Measurements from ENCODE around the gene FNTB. TPM values are rescaled to one million over a fixed set of nuclear protein-coding genes. Genes with fewer than 3 reads are reported as not detected.

FNTB gene
- total and polyA plus RNA-seq, 2 experiments from 2014 or later = 8.6 to 12.5 TPM

- DNase-seq (ENCODE audit: low spot score) = no peak
- H4K20me1 ChIP-seq (replicated peaks; ENCODE audit: insufficient read depth) = no peaks in the 10 kb centered on the region
- Mint-ChIP-seq H3K27ac (peak overlapping the region; percentile 80; the same call in 1 of the 2 replicates), H3K36me3 (ENCODE audit: low read depth) (no peaks in the 10 kb centered on the region), H3K4me1 (peaks cover 23% of the 10 kb centered on the region), H3K4me3 (no peak overlapping the region), H3K9me3 (no peaks in the 10 kb centered on the region), H3K27me3 (ENCODE audit: insufficient read depth, low read depth, poor library complexity) (peaks cover 1% of the 10 kb centered on the region)
- H3K9me2 ChIP-seq (ENCODE audit: insufficient read depth) = no peaks in the 10 kb centered on the region; the same call in 1 of the 2 replicates
- no peaks in the 10 kb centered on the region for H3K36me3 ChIP-seq (ENCODE audit: insufficient read depth)
- ATAC-seq = no peak
- no peak for TF ChIP-seq ZNF114 (CRISPR knock-in tag; IDR thresholded peaks at IDR 0.05)
- no peak for TF ChIP-seq ETS1 (IDR thresholded peaks at IDR 0.05)
- TF ChIP-seq EZH2phosphoT487 (IDR thresholded peaks at IDR 0.05; ENCODE audit: unreplicated experiment) = no peak
- H3K4me3 ChIP-seq = no peak overlapping the region
- no peaks in the 10 kb centered on the region for H3F3A ChIP-seq (replicated peaks; ENCODE audit: low read depth)
- H3K27ac ChIP-seq (ENCODE audit: low read depth) = 0 out of 2 replicates have a peak overlapping the region, but pooled peaks have one; percentile 13
- 0 out of 2 replicates have a peak overlapping the region, but pooled peaks have one; percentile 13 for H3K4me2 ChIP-seq
- H3K4me1 ChIP-seq (ENCODE audit: insufficient read depth) = peaks cover 9% of the 10 kb centered on the region
- no peak overlapping the region for H2AFZ ChIP-seq
- peaks cover 5% of the 10 kb centered on the region; the same call in 1 of the 2 replicates for H3K79me2 ChIP-seq (replicated peaks; ENCODE audit: insufficient read depth)
- no peaks in the 10 kb centered on the region for H3K27me3 ChIP-seq (ENCODE audit: insufficient read depth)
Observed at GRCh38 chr14:64998455-64998931, 11.8 kb downstream of the FNTB start.

GRCh38 chr14:65000898-65001591 lies 14.3 kb downstream of the FNTB start:
- Mint-ChIP-seq H3K27ac (no peak overlapping the region), H3K27me3 (ENCODE audit: insufficient read depth, low read depth, poor library complexity) (peaks cover 4% of the 10 kb centered on the region), H3K4me1 (peaks cover 29% of the 10 kb centered on the region), H3K9me3 (no peaks in the 10 kb centered on the region), H3K4me3 (no peak overlapping the region), H3K36me3 (ENCODE audit: low read depth) (no peaks in the 10 kb centered on the region)
- H3K9me2 ChIP-seq (ENCODE audit: insufficient read depth) = no peaks in the 10 kb centered on the region; the same call in 1 of the 2 replicates
- H4K20me1 ChIP-seq (replicated peaks; ENCODE audit: insufficient read depth) = no peaks in the 10 kb centered on the region
- H3K27me3 ChIP-seq (ENCODE audit: insufficient read depth) = no peaks in the 10 kb centered on the region
- H3K27ac ChIP-seq (ENCODE audit: low read depth) = no peak overlapping the region
- no peaks in the 10 kb centered on the region for H3K36me3 ChIP-seq (ENCODE audit: insufficient read depth)
- no peaks in the 10 kb centered on the region for H3F3A ChIP-seq (replicated peaks; ENCODE audit: low read depth)
- H3K4me1 ChIP-seq (ENCODE audit: insufficient read depth) = peaks cover 11% of the 10 kb centered on the region
- DNase-seq (ENCODE audit: low spot score) = no peak
- 0 out of 2 replicates have a peak, but pooled peaks cover 5% of the 10 kb centered on the region for H3K79me2 ChIP-seq (replicated peaks; ENCODE audit: insufficient read depth)
- no peak overlapping the region for H3K4me2 ChIP-seq
- no peak overlapping the region for H3K4me3 ChIP-seq
- no peak overlapping the region for H2AFZ ChIP-seq
- ATAC-seq = no peak
- no peak for TF ChIP-seq CTCF (conservative IDR thresholded peaks at IDR 0.05; ENCODE audit: low read depth in 2 of 2)
- no peak for TF ChIP-seq EZH2phosphoT487 (IDR thresholded peaks at IDR 0.05; ENCODE audit: unreplicated experiment)
- TF ChIP-seq STAT1 (IDR thresholded peaks at IDR 0.05; ENCODE audit: unreplicated experiment) = no peak
- no peak for TF ChIP-seq ZNF114 (CRISPR knock-in tag; IDR thresholded peaks at IDR 0.05)
- TF ChIP-seq NANOG (IDR thresholded peaks at IDR 0.05; ENCODE audit: borderline replicate concordance) = no peak
- TF ChIP-seq POLR2AphosphoS5 (IDR thresholded peaks at IDR 0.05; ENCODE audit: low read depth) = no peak
- no peak for TF ChIP-seq REST (IDR thresholded peaks at IDR 0.05; ENCODE audit: unreplicated experiment)
- TF ChIP-seq CREB1 (CRISPR knock-in tag; IDR thresholded peaks at IDR 0.05; ENCODE audit: low read depth) = no peak
- TF ChIP-seq JUNB (IDR thresholded peaks at IDR 0.05; ENCODE audit: unreplicated experiment) = no peak
- no peak for TF ChIP-seq ETS1 (IDR thresholded peaks at IDR 0.05)

All from GM23338 (cell line).